Activated B cell treated with CpG ODN at 0.5 μM for 24 hours (primary cell): ENCODE results near the gene NOM1. TPM values are rescaled to one million over a fixed set of nuclear protein-coding genes. Genes with fewer than 3 reads are reported as not detected.
"Not testable (repeated sequence)": the region's sequence is repeated elsewhere in the genome, so short reads cannot be mapped to it uniquely, and the experiment has no call there.

Experiments
- ATAC-seq: fragments of 200-7000 bp; cut with Tn5 transposase; one replicate; pipeline ENCODE4 v1.10.0; 2021; ENCODE audit warnings: low read depth, mild to moderate bottlenecking, moderate library complexity
- CTCF ChIA-PET: fragments of 350-600 bp; sonication (Branson Sonifier 250); formaldehyde crosslinking; loops from one replicate; lab custom pipeline; 2021; ENCODE audit warnings: antibody characterized with exemption; lab: Charles Lee
- POLR2A ChIA-PET: fragments of 350-600 bp; sonication (Branson Sonifier 250); formaldehyde crosslinking; loops from one replicate; lab custom pipeline; 2021; ENCODE audit warnings: antibody characterized with exemption; lab: Charles Lee
- DNase-seq: peaks from one replicate; pipeline ENCODE4 v3.0.0; 2022
- H3K27ac Mint-ChIP-seq: one replicate; pipeline ENCODE4 v1.8.0; 2020; ENCODE audit warnings: mixed read lengths
- H3K27me3 Mint-ChIP-seq: one replicate; pipeline ENCODE4 v1.8.0; 2021; ENCODE audit warnings: mixed read lengths
- H3K36me3 Mint-ChIP-seq: one replicate; pipeline ENCODE4 v1.8.0; 2021; ENCODE audit warnings: low read depth, mixed read lengths
- H3K4me1 Mint-ChIP-seq: one replicate; pipeline ENCODE4 v1.8.0; 2021; ENCODE audit warnings: mixed read lengths
- H3K4me3 Mint-ChIP-seq: one replicate; pipeline ENCODE4 v1.8.0; 2020; ENCODE audit warnings: mild to moderate bottlenecking, mixed read lengths
- H3K9me3 Mint-ChIP-seq: one replicate; pipeline ENCODE4 v1.8.0; 2020; ENCODE audit warnings: mixed read lengths
- CTCF ChIP-seq: fragments of 200-600 bp; IDR thresholded peaks from one replicate; pipeline ENCODE4 v1.8.0; 2022; ENCODE audit warnings: antibody characterized with exemption, mild to moderate bottlenecking
- intact Hi-C: fragments of 100-400 bp; cut with micrococcal nuclease; formaldehyde crosslinking; loops from one replicate; pipeline ENCODE4 v1.15.1; 2024
- total RNA-seq: library from RNA; stranded (reverse); gene quantifications from 2 replicates; pipeline ENCODE4 v1.2.3, GENCODE V29; 2022

The NOM1 gene
- total RNA-seq, 1 donor from 2014 or later = 39.1 TPM

GRCh38 chr7:156918635-156919034 lies 30.9 kb upstream of the NOM1 start:
- DNase-seq (no peak), ATAC-seq (no peak)
- no peak overlapping the region for H3K27ac Mint-ChIP-seq
- peaks cover 22% of the 10 kb centered on the region for H3K4me1 Mint-ChIP-seq
- no peaks in the 10 kb centered on the region for H3K9me3 Mint-ChIP-seq
- ChIA-PET POLR2A (no interaction called here), CTCF (no interaction called here)
- H3K36me3 Mint-ChIP-seq = no peaks in the 10 kb centered on the region
- intact Hi-C loops = no loop called here
- no peak overlapping the region for H3K4me3 Mint-ChIP-seq
- TF ChIP-seq CTCF = no peak
- H3K27me3 Mint-ChIP-seq = peaks cover 37% of the 10 kb centered on the region

DNA sequence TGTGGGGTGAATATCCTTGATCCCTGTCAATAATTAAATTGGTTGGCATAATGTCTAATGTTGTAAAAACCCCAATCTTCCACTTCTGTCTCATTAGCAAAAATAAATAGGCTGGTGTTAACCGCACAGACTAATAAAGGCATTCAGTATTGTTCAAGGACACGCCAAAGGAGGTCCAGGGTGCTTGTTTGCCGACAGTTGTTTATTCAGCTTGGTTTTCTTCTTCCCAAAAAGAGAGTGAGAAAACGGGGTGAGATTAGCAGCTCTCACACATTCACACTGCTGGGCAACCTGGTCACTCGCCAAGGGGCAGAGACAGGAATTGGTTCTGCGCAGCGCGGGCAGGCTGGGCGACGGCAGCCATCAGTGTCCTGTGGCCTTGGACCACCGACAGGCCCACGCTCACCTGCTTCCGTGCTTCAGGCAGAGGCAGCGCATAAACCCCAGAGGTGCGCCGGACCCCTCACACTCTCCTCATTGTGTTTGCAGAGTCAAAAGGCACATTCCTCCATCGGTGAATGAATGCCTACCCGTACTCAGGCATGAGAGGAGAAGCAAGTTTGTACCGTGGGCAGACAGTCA lies 30.3 kb upstream of the NOM1 start:
- no peaks in the 10 kb centered on the region for H3K36me3 Mint-ChIP-seq
- no peak overlapping the region for H3K4me3 Mint-ChIP-seq
- CTCF ChIA-PET = no interaction called here
- peaks cover 22% of the 10 kb centered on the region for H3K4me1 Mint-ChIP-seq
- intact Hi-C loops = no loop called here
- H3K27ac Mint-ChIP-seq = no peak overlapping the region
- DNase-seq (no peak), ATAC-seq (no peak)
- POLR2A ChIA-PET = no interaction called here
- no peaks in the 10 kb centered on the region for H3K9me3 Mint-ChIP-seq
- TF ChIP-seq CTCF = no peak
- H3K27me3 Mint-ChIP-seq = peaks cover 37% of the 10 kb centered on the region

DNA sequence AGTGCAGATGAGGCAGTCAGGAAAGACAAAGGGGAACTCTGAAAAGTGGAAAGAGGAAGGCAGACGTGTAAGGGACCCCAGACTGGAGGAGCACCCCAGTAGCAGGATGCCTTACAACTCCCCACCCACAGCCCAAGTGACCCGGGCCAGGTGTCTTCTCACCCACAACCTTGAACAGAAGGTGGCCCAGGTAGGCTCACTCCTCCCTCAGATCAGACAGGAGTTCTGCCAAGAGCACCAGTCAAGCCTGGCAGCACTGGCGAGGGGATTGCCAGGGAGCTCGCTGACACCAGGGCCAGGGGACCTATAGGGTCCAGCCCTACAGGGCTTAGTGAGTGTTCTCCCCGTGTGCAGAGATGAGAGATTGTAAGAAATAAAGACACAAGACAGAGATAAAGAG lies 29.4 kb upstream of the NOM1 start:
- CTCF ChIA-PET = no interaction called here
- no peak overlapping the region for H3K27ac Mint-ChIP-seq
- POLR2A ChIA-PET = no interaction called here
- no peak overlapping the region for H3K4me3 Mint-ChIP-seq
- TF ChIP-seq CTCF = no peak
- peaks cover 22% of the 10 kb centered on the region for H3K4me1 Mint-ChIP-seq
- intact Hi-C loops = no loop called here
- H3K27me3 Mint-ChIP-seq = peaks cover 38% of the 10 kb centered on the region
- DNase-seq (no peak), ATAC-seq (no peak)
- H3K9me3 Mint-ChIP-seq = no peaks in the 10 kb centered on the region
- H3K36me3 Mint-ChIP-seq = no peaks in the 10 kb centered on the region

- ATAC-seq, H3K36me3 Mint-ChIP-seq, intact Hi-C loops, H3K27ac Mint-ChIP-seq, H3K9me3 Mint-ChIP-seq, CTCF ChIA-PET, H3K4me3 Mint-ChIP-seq, DNase-seq: not testable (repeated sequence)
- Mint-ChIP-seq H3K4me1 (peaks cover 22% of the 10 kb centered on the region), H3K27me3 (peaks cover 32% of the 10 kb centered on the region)
- POLR2A ChIA-PET = interaction anchor here (1.2 kb wide), 1 partner anchor 27 kb away, joined by 4 read pairs; the partner anchor contains the start of gene LMBR1
Observed at GRCh38 chr7:156920487-156921373, 28.8 kb upstream of the NOM1 start.

DNA sequence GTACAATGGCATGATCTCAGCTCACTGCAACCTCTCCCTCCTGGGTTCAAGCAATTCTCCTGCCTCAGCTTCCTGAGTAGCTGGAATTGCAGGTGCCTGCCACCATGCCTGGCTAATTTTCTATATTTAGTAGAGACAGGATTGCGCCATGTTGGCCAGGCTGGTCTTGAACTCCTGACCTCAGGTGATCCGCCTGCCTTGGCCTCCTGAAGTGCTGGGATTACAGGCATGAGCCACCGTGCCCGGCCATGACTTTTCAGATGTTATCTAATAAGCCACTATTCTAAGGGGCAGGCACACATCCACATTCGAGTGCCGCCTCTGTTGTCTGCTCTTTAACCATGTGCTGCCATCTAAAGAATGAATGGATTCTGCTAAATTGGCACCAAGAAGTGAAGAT lies 27.2 kb upstream of the NOM1 start:
- POLR2A ChIA-PET, CTCF ChIA-PET, H3K9me3 Mint-ChIP-seq, H3K27ac Mint-ChIP-seq, H3K4me3 Mint-ChIP-seq, ATAC-seq, DNase-seq, H3K36me3 Mint-ChIP-seq: not testable (repeated sequence)
- peaks cover 22% of the 10 kb centered on the region for H3K4me1 Mint-ChIP-seq
- H3K27me3 Mint-ChIP-seq = peaks cover 28% of the 10 kb centered on the region
- intact Hi-C loops = loop anchor here (2.0 kb wide), 1 partner anchor 30 kb away; the partner anchor contains the start of gene LMBR1

GRCh38 chr7:156925821-156926220 lies 23.7 kb upstream of the NOM1 start:
- Mint-ChIP-seq H3K4me1 (peaks cover 15% of the 10 kb centered on the region), H3K27me3 (peaks cover 11% of the 10 kb centered on the region)
- ChIA-PET POLR2A (interaction anchor here (0.7 kb wide), 1 partner anchor 40 kb away, joined by 6 read pairs; no protein-coding TSS in a partner anchor), CTCF (interaction anchor here (0.9 kb wide), 1 partner anchor 24 kb away, joined by 3 read pairs; the partner anchor contains the start of gene NOM1)
- intact Hi-C loops, H3K36me3 Mint-ChIP-seq, ATAC-seq, H3K27ac Mint-ChIP-seq, H3K9me3 Mint-ChIP-seq, H3K4me3 Mint-ChIP-seq, DNase-seq: not testable (repeated sequence)
